Fibroblast of mammary gland (primary cell): ENCODE measurements around the gene B4GALNT1.

Experiments
- DNase-seq: peaks from one replicate; pipeline ENCODE4 v3.0.0-alpha.2; 2010; ENCODE audit warnings: low read depth
- H3K4me3 ChIP-seq: 2 replicates; pipeline ENCODE4 v1.5.1; 2011; ENCODE audit warnings: low read depth, mild to moderate bottlenecking, low read length, moderate library complexity; ENCODE audit not compliant: control insufficient read depth
- TF ChIP-seq, protein P1 (sequence below): conservative IDR thresholded peaks from 2 replicates; pipeline ENCODE4 v1.5.1; 2011; ENCODE audit warnings: low read depth, low read length, inconsistent platforms; ENCODE audit not compliant: control insufficient read depth, insufficient read depth

Gene B4GALNT1

DNA sequence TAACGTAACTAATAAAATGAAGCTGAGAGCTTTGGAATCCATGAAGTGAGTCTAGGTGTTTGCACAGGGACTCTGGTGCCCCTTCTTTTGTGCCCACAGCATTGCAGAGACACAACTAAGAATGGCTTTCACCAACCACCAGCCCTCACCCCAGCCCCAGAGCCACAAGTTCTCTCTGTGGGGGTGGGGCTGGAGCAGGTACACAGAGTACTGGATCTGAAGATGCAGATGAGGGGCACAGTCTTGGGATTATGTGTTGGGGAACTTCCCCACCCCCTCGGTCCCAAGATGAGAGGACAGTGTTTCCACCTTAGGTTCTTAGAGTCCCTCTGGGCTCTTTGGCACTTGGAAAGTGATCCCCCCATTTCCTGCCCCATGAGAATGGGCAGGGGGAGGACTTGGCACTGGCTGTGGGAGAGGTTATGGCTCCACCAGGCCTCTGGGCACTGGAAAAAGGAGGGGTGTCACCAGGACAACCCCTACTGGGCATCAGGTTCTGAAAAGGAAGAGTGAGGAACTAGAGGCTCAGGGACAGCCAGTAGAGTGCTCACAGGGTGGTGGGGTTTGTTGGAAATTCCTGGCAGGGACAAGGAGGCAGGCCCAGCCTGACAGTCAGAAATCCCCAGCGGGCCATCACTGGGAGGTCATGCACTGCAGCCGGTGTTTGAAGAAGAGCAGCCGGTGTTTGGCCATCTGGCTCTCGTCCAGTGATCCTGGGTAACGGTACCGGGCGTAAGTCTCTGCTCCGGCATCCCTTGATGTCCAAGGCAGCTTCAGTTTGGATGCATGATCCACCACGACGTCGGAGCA is 6.7 kb downstream of the B4GALNT1 start:
- no peak for DNase-seq
- TF ChIP-seq, protein P1, sequence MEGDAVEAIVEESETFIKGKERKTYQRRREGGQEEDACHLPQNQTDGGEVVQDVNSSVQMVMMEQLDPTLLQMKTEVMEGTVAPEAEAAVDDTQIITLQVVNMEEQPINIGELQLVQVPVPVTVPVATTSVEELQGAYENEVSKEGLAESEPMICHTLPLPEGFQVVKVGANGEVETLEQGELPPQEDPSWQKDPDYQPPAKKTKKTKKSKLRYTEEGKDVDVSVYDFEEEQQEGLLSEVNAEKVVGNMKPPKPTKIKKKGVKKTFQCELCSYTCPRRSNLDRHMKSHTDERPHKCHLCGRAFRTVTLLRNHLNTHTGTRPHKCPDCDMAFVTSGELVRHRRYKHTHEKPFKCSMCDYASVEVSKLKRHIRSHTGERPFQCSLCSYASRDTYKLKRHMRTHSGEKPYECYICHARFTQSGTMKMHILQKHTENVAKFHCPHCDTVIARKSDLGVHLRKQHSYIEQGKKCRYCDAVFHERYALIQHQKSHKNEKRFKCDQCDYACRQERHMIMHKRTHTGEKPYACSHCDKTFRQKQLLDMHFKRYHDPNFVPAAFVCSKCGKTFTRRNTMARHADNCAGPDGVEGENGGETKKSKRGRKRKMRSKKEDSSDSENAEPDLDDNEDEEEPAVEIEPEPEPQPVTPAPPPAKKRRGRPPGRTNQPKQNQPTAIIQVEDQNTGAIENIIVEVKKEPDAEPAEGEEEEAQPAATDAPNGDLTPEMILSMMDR, result no peak
- no peak overlapping the region for H3K4me3 ChIP-seq

DNA sequence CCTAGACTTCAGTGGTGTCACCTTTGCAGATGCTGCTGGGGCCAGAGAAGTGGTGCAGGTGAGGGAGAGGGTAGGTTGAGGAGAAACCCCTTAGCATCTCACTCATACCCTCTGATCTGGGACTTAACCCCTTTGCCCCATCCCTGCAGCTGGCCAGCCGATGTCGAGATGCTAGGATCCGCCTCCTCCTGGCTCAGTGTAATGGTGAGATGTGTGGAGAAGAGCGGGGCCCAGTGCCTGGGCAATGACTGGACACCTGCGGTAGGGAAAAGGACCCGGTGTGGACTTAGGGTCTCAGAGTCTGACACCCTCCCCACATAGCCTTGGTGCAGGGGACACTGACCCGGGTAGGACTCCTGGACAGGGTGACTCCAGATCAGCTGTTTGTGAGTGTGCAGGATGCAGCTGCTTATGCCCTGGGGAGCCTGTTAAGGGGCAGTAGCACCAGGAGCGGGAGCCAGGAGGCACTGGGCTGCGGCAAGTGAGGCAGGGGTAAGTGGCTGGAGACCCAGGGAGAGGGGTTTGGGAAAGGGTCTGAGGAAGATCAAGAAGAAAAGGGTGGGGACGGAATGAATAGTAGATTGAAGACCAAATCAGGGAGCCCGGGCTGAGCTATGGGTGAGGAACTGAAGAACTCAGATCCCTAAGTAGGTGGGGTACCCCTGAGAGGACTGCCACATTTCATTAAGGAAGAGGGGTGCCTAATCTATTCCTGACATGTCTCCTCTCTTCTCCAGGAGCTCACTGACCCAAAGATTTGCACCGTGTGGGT is 7.6 kb downstream of the B4GALNT1 start:
- TF ChIP-seq, protein P1, result no peak
- no peak for DNase-seq
- H3K4me3 ChIP-seq, result no peak overlapping the region

DNA sequence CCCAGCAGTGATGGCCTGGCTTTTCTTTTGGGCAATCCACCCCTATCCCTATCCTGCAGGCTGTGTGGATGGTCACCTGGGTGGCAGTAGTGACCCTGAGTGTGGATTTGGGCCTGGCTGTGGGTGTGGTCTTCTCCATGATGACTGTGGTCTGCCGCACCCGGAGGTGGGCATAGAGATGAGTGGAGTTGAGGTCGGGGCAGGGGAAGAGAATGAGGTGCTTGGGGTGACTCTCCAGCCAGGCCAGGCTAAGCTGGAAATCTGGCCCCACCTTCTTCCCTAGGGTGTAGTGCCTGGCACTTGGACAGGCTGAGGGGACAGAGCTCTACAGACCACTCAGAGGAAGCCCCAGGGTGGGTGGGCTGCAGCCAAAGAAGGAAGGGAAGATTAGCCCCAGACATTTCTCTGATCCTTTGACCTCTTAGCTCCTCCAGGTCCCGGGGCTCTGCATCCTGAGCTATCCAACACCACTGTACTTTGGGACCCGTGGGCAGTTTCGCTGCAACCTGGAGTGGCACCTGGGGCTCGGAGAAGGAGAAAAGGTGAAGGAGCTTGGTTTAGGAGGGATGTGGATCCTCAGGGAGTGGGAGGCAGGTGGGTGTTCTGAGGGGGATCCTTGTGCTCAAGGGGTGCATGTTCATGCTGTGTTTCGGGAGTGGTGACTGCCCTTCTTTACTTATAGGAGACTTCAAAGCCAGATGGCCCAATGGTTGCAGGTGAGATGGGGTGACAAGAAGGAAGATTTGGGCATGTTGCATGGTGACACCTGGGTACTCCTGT is 8.4 kb downstream of the B4GALNT1 start:
- H3K4me3 ChIP-seq, result no peak overlapping the region
- TF ChIP-seq, protein P1, result no peak
- DNase-seq, result no peak

DNA sequence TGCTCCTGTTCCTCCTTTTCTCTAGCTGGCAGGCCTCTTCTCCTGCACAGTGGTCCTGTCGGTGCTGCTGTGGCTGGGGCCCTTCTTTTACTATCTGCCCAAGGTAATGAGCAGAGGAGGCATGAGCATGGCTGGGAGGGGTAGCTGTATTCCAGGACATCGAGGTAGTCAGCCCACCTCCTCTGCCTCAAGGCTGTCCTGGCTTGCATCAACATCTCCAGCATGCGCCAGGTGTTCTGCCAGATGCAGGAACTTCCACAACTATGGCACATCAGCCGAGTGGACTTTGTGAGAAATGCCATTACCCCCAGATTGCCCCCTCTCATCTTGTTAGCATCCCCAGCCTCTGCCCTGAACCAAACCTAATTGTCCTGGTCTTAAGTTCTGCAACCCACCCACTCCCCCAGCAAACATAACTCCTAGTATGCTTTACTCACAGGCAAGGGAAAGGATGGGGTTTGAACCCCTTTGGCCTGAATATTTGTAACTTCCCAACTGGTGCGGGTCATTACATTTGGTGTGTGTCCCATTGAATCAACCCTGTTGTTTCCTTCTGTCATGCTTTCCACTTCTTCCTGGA is 9.1 kb downstream of the B4GALNT1 start:
- no peak for DNase-seq
- TF ChIP-seq, protein P1, result no peak
- H3K4me3 ChIP-seq, result no peak overlapping the region

DNA sequence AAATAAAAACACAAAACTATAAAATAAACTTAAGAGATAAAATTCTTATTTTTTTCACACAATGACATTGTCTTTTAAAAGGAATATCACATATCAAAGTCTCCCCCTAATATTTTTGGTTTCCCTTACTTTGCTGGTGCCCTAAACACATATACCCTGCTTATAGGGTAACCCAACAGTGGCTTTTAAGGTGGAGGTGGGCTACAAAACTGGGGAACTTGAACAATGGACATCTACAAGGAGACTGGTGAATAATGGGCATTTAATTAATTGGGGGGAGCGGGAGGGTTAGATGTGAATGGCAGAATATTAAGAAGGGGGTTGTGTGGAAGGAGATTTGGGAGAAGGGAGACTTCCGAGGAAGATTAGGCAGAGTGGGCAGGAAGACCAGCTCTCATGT is 9.6 kb downstream of the B4GALNT1 start:
- no peak for DNase-seq
- TF ChIP-seq, protein P1, result no peak
- no peak overlapping the region for H3K4me3 ChIP-seq

DNA sequence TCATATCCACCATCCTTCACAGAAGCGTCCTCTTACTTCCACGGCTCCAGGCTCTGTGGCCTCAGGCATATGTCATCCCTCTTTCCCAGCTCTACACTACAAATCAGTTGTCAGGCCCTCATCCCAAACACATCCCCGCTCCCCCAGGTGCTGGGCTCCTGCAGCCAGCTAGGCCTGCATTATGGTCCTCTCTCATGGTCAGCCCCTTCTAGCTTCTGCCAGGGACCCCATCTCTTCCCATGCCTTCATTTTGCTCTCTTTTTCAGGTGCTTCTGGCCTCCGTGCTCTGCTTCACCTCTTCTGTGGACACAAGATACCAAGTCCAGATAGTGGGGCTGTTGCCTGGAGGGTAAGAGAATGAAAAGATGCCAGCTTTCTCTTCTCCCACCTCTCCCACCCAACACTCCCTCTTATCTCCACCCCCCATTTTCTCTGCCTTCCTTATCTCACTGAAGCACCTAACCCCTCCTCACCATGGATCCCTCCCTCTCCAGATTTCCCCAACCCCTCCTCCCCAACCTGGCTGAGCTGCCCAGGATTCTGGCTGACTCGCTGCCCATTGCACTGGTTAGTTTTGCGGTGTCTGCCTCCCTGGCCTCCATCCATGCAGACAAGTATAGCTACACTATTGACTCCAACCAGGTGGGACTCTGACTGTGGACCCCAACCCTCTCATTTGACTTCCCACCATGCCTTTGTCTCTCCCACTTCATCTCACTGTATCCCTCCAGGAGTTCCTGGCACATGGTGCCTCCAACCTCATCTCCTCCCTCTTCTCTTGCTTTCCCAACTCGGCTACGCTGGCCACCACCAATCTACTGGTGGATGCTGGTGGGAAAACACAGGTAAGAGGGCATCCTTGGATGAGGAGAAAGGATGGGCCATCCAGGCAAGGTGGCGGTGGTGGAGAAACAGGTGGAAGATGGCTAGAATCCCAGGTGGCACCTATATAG is 10.4 kb downstream of the B4GALNT1 start:
- TF ChIP-seq, protein P1, result no peak
- no peak overlapping the region for H3K4me3 ChIP-seq
- DNase-seq, result no peak
